ENCODE measurements around the gene KCNIP4. TPM values are rescaled to one million over a fixed set of nuclear protein-coding genes. Genes with fewer than 3 reads are reported as not detected.

The KCNIP4 gene
- total RNA-seq, 2 donors from 2014 or later: 1.2 TPM; not detected in 1

GRCh38 chr4:21769404-21770147 lies 179.0 kb downstream of the KCNIP4 start:
- Histone ChIP-seq H3K36me3 (no peaks in the 10 kb centered on the region), H3K27ac (no peak overlapping the region), H3K4me3 (no peak overlapping the region), H3K27me3 (replicated peaks; ENCODE audit: insufficient read depth) (no peaks in the 10 kb centered on the region), H3K4me1 (replicated peaks) (no peaks in the 10 kb centered on the region), H3K9me3 (no peaks in the 10 kb centered on the region)
- intact Hi-C loops (cut with DNase I): loop anchor here (10.0 kb wide), 1 partner anchor 995 kb away; no protein-coding TSS in a partner anchor
- 20% methylated on average over 4 of the region's 4 CpGs for WGBS
- no peak for DNase-seq (ENCODE audit: low spot score)
- TF ChIP-seq POLR2AphosphoS5 (IDR thresholded peaks at IDR 0.05) (no peak), CTCF (IDR thresholded peaks at IDR 0.05) (no peak), POLR2A (IDR thresholded peaks at IDR 0.05) (no peak)

GRCh38 chr4:21768349-21769310 lies 179.9 kb downstream of the KCNIP4 start:
- Histone ChIP-seq H3K4me3 (no peak overlapping the region), H3K27ac (no peak overlapping the region), H3K9me3 (no peaks in the 10 kb centered on the region), H3K27me3 (replicated peaks; ENCODE audit: insufficient read depth) (no peaks in the 10 kb centered on the region), H3K4me1 (replicated peaks) (no peaks in the 10 kb centered on the region), H3K36me3 (no peaks in the 10 kb centered on the region)
- 21% methylated on average over 6 of the region's 6 CpGs for WGBS
- intact Hi-C loops (cut with DNase I): loop anchor here (10.0 kb wide), 1 partner anchor 994 kb away; no protein-coding TSS in a partner anchor
- TF ChIP-seq CTCF (IDR thresholded peaks at IDR 0.05) (peak; percentile 20 to 72 (median 68)), POLR2A (IDR thresholded peaks at IDR 0.05) (no peak), POLR2AphosphoS5 (IDR thresholded peaks at IDR 0.05) (no peak)
- peak; percentile 11 for DNase-seq (ENCODE audit: low spot score)

- Histone ChIP-seq H3K4me3 (no peak overlapping the region), H3K9me3 (no peaks in the 10 kb centered on the region), H3K27me3 (replicated peaks; ENCODE audit: insufficient read depth) (no peaks in the 10 kb centered on the region), H3K36me3 (no peaks in the 10 kb centered on the region), H3K27ac (no peak overlapping the region), H3K4me1 (replicated peaks) (no peaks in the 10 kb centered on the region)
- WGBS: 45% methylated on average over 8 of the region's 8 CpGs
- peak; percentile 7 for DNase-seq (ENCODE audit: low spot score)
- intact Hi-C loops (cut with DNase I): loop anchor here (2.0 to 10.0 kb wide), 2 partner anchors 253 to 991 kb away; no protein-coding TSS in a partner anchor
- peak; percentile 34 to 62 (median 50) for TF ChIP-seq CTCF (IDR thresholded peaks at IDR 0.05)
- TF ChIP-seq POLR2A (IDR thresholded peaks at IDR 0.05): no peak
Observed at GRCh38 chr4:21765810-21766407, 182.7 kb downstream of the KCNIP4 start.

- Histone ChIP-seq H3K27ac (no peak overlapping the region), H3K4me1 (replicated peaks) (no peaks in the 10 kb centered on the region), H3K36me3 (no peaks in the 10 kb centered on the region), H3K27me3 (replicated peaks; ENCODE audit: insufficient read depth) (no peaks in the 10 kb centered on the region), H3K4me3 (no peak overlapping the region), H3K9me3 (no peaks in the 10 kb centered on the region)
- TF ChIP-seq POLR2A (IDR thresholded peaks at IDR 0.05): no peak
- no peak for TF ChIP-seq CTCF (IDR thresholded peaks at IDR 0.05)
- TF ChIP-seq POLR2AphosphoS5 (IDR thresholded peaks at IDR 0.05): no peak
- intact Hi-C loops (cut with DNase I): loop anchor here (10.0 kb wide), 1 partner anchor 989 kb away; no protein-coding TSS in a partner anchor
- 59% methylated on average over 1 of the region's 1 CpG for WGBS
- DNase-seq (ENCODE audit: low spot score): no peak
Observed at GRCh38 chr4:21763855-21764254, 184.7 kb downstream of the KCNIP4 start.
